Brain pericyte (primary cell): ENCODE measurements around the gene GLYATL3.

ENCODE experiments used
- DNase-seq: peaks from one replicate; pipeline ENCODE4 v3.0.0-alpha.2; 2012; ENCODE audit warnings: low read depth, low spot score

Gene GLYATL3

GRCh38 chr6:49514571-49515484, 15.1 kb downstream of the GLYATL3 start:
- no peak for DNase-seq

GRCh38 chr6:49515485-49516146, 15.9 kb downstream of the GLYATL3 start:
- DNase-seq: no peak

- no peak for DNase-seq
Measured at GRCh38 chr6:49516147-49516505, 16.4 kb downstream of the GLYATL3 start.

- DNase-seq: no peak
Measured at GRCh38 chr6:49517919-49518318, 18.2 kb downstream of the GLYATL3 start.

- no peak for DNase-seq
Measured at GRCh38 chr6:49519660-49520059, 19.9 kb downstream of the GLYATL3 start.

- DNase-seq: no peak
Measured at GRCh38 chr6:49522710-49523593, 23.2 kb downstream of the GLYATL3 start.

GRCh38 chr6:49523901-49524300, 24.2 kb downstream of the GLYATL3 start:
- no peak for DNase-seq

- DNase-seq: no peak
Measured at GRCh38 chr6:49524541-49524940, 24.8 kb downstream of the GLYATL3 start.

GRCh38 chr6:49526598-49526997, 26.9 kb downstream of the GLYATL3 start:
- DNase-seq: no peak

- no peak for DNase-seq
Measured at GRCh38 chr6:49527320-49527719, 27.6 kb downstream of the GLYATL3 start.

GRCh38 chr6:49528571-49528970, 28.8 kb downstream of the GLYATL3 start:
- no peak for DNase-seq

GRCh38 chr6:49530141-49530776, 30.5 kb downstream of the GLYATL3 start:
- DNase-seq: no peak

GRCh38 chr6:49531774-49532569, 32.2 kb downstream of the GLYATL3 start:
- peak; percentile 5 for DNase-seq

- DNase-seq: no peak
Measured at GRCh38 chr6:49535795-49536194, 36.1 kb downstream of the GLYATL3 start.

- no peak for DNase-seq
Measured at GRCh38 chr6:49539102-49539501, 39.4 kb downstream of the GLYATL3 start.

GRCh38 chr6:49540614-49541013, 40.9 kb downstream of the GLYATL3 start:
- DNase-seq: no peak

- DNase-seq: no peak
Measured at GRCh38 chr6:49541210-49541724, 41.5 kb downstream of the GLYATL3 start.

- no peak for DNase-seq
Measured at GRCh38 chr6:49541936-49542335, 42.2 kb downstream of the GLYATL3 start.

- DNase-seq: no peak
Measured at GRCh38 chr6:49543087-49543858, 43.5 kb downstream of the GLYATL3 start.

GRCh38 chr6:49546331-49546730, 46.6 kb downstream of the GLYATL3 start:
- DNase-seq: no peak
